HG02678 (cell line): ENCODE measurements around the gene RFX6.
A peak's percentile ranks its signal among the peaks of the same experiment; 100 is the strongest.

ENCODE experiments used
- ATAC-seq: cut with Tn5 transposase; IDR thresholded peaks from one replicate; pipeline ENCODE4 v1.9.1; 2021; ENCODE audit warnings: mild to moderate bottlenecking, moderate library complexity; ENCODE audit not compliant: unreplicated experiment

The RFX6 gene

GRCh38 chr6:116894669-116895068 is 17.6 kb downstream of the RFX6 start:
- no peak for ATAC-seq

GRCh38 chr6:116895935-116896334 is 18.9 kb downstream of the RFX6 start:
- ATAC-seq: no peak

GRCh38 chr6:116902634-116903033 is 25.6 kb downstream of the RFX6 start:
- no peak for ATAC-seq

- no peak for ATAC-seq
These were observed 46.0 kb downstream of the RFX6 start for GRCh38 chr6:116922853-116923548.

- no peak for ATAC-seq
These were observed 47.2 kb downstream of the RFX6 start for GRCh38 chr6:116924245-116924644.

GRCh38 chr6:116925088-116925794 is 48.2 kb downstream of the RFX6 start:
- ATAC-seq: no peak

- no peak for ATAC-seq
These were observed 51.6 kb downstream of the RFX6 start for GRCh38 chr6:116928677-116929076.

GRCh38 chr6:116929825-116930224 is 52.8 kb downstream of the RFX6 start:
- no peak for ATAC-seq

GRCh38 chr6:116931456-116931855 is 54.4 kb downstream of the RFX6 start:
- ATAC-seq: no peak

GRCh38 chr6:116932496-116932895 is 55.5 kb downstream of the RFX6 start:
- no peak for ATAC-seq

GRCh38 chr6:116933485-116933884 is 56.4 kb downstream of the RFX6 start:
- ATAC-seq: no peak

- no peak for ATAC-seq
These were observed 61.3 kb downstream of the RFX6 start for GRCh38 chr6:116938305-116938704.

GRCh38 chr6:116941727-116942126 is 64.7 kb downstream of the RFX6 start:
- no peak for ATAC-seq

GRCh38 chr6:116945809-116946208 is 68.8 kb downstream of the RFX6 start:
- no peak for ATAC-seq

- no peak for ATAC-seq
These were observed 71.7 kb downstream of the RFX6 start for GRCh38 chr6:116948533-116949304.

- no peak for ATAC-seq
These were observed 72.9 kb downstream of the RFX6 start for GRCh38 chr6:116949964-116950363.

GRCh38 chr6:116954335-116954734 is 77.3 kb downstream of the RFX6 start:
- ATAC-seq: no peak

GRCh38 chr6:116954938-116955337 is 77.9 kb downstream of the RFX6 start:
- peak; percentile 50 for ATAC-seq

- ATAC-seq: no peak
These were observed 78.7 kb downstream of the RFX6 start for GRCh38 chr6:116955773-116956172.

GRCh38 chr6:116963972-116964371 is 86.9 kb downstream of the RFX6 start:
- no peak for ATAC-seq

GRCh38 chr6:116966675-116967576 is 89.9 kb downstream of the RFX6 start:
- no peak for ATAC-seq
